Activated CD4-positive, alpha-beta T cell treated with anti-CD3 and anti-CD28 coated beads for 24 hours (primary cell): ENCODE results near the gene SLC30A4.

Source experiments
- DNase-seq, 2 donors: peaks; one replicate each; pipeline ENCODE4 v3.0.0-alpha.2; 2020; ENCODE audit warnings: low read depth in 2 of 2

The SLC30A4 gene

DNA sequence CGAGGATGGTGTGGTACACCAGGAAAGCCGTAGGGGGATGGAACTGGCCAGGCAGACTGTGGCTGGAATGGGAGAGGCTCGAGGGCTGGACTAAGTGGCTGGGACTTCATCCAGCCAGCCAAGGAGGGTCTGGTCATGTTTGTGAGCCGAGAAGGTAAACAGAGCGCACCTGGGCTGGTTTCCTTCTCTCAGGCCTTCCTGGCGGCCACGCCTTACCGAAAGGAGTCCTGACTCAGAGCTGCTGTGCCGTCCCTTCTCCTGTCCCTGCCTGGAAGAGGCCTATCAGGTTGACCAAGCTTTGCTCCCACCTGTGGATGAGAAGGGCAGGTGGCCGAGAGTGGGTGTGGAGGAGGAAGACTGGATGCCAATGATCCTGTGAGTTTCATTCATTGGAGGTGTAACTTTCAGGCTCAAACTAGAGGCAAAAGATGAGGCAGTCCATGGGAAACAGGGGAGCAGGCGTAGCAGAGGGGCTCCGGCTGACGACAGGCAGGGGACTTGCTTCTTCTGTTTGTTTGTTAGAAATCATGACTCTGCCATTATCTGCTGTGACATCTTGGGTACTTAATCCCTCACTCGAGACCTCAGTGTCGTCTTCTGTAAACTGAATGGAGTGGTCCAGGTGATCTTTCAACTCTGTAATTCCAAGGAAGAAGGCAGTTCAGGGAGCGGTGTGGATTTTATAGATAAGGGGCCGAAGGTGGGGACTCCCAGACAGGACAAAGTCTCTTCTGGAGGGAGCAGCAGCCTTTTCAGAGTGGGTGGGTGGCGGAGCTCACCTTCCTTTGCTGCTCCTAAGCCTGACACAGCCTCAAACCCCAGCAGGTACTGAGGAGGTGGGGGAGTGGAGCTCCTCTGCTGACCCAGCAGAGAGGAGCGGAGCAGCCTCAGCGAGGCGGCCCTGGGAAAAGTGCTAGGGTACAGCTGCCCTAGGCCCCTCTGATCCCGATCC, 72.4 kb downstream of the SLC30A4 start:
- DNase-seq = no peak

- no peak for DNase-seq
Observed at GRCh38 chr15:45449395-45449794, 73.2 kb downstream of the SLC30A4 start.

GRCh38 chr15:45448066-45448915, 74.3 kb downstream of the SLC30A4 start:
- DNase-seq = no peak

GRCh38 chr15:45443645-45444044, 78.9 kb downstream of the SLC30A4 start:
- no peak for DNase-seq

DNA sequence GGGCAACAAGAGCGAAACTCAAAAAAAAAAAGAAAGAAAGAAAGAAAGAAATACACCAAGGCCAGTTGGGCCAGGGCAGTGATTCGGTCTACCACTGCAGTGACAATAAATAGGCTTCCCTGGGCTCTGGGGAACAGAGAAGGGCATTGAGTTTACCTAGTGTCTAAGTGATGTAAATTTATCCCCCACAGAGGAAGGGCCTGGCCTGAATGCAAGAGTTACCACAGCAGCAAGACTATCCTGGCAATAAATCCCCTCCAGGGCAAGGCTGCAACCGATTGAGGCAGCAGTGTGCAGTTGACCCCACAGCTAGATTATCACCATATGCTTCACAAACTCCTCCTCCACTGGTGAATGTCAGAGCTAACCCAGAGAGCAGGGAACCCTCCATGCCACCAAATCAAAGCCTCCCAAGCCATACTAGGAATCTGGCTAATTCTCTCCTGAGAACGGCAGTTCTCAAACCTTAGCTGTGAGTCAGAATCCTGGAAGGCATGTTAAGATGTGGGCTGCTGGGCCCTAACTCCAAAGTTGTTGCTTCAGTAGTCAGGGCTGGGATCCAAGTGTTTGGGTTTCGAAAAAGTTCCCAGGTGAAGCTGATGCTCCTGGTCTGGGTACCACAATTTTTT, 79.9 kb downstream of the SLC30A4 start:
- no peak for DNase-seq

DNA sequence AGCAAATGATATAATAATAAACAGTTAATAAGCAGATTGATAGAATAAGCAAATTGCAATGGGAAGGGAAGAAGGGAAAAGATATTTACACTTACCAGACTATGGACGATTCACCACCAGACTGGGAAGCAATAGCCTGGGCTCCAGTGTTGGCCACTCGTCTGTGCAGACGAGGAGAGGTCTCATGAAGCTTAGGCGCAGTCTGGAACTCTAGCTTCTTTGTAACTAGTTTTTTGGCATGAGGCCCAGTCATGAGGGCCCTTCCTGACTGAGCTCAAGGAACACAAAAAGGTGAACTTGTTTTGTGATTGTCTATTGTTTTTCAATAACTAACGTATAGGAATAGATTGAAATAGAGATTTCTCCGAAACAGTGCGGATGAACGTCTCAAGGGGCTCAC, 80.9 kb downstream of the SLC30A4 start:
- DNase-seq = no peak

- no peak for DNase-seq
Observed at GRCh38 chr15:45441036-45441435, 81.5 kb downstream of the SLC30A4 start.

DNA sequence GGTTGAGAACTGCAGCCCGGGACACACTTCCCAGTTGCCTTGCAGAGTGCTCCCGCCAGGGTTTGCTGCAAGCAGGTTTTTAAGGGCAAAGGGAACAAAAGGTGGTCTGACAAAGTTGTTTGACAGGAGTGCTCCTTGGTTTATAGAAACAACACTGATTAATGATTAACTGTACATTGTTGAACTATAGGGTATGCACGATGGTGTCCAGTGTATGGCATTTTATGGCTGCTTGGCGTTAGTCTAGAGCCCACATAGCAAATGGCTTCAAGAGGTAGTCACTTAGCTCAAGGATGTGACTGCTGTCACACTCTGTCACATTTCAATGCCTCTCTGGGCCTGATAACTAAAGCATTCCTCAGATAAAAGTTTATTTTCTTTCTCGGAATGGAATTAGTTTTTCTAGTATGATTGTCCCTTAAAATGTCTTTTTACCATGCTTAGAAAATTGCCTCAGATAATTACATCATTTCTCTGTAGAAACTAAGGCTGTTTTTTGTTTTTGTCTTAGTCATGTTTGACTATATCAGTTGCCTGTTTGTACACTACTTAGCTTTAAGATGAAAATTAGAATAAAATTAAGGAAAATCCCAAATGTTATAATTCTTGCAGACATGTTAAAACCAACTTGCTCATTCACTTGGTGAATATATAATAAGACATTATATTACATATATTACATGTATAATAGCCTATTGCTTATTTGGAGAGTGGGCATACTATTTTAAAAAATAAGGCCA, 82.9 kb downstream of the SLC30A4 start:
- DNase-seq = no peak

GRCh38 chr15:45435124-45435903, 87.2 kb downstream of the SLC30A4 start:
- no peak for DNase-seq

DNA sequence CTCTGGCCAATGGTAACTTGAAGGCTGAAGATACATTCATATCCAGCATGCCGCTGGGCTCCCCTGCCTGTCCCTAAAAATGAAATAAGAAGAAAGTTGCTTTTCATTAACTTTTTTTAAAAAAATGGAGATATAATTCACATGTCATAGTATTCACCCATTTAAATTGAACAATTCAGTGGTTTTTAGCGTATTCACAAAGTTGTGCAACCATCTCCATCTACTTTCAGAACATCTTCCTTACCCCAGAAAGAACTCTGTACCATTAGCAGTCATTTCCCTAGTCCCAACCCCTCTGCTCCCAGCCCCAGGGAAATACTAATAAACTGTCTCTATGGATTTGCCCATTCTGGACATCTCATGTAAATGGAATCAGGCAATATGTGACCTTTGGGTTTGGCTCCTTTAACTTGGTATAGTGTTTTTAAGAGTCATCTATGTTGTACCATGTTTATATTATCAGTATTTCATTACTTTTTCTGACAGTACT, 88.4 kb downstream of the SLC30A4 start:
- no peak for DNase-seq

GRCh38 chr15:45431511-45431910, 91.0 kb downstream of the SLC30A4 start:
- DNase-seq = no peak

- peak; percentile 83 to 85 for DNase-seq
Observed at GRCh38 chr15:45429941-45430792, 92.4 kb downstream of the SLC30A4 start.
